CD4-positive, alpha-beta T cell treated with Interleukin-15 for 1 hour (primary cell): Measurements from ENCODE around the gene GALNT7.
"Not testable (repeated sequence)": the region's sequence is repeated elsewhere in the genome, so short reads cannot be mapped to it uniquely, and the experiment has no call there.

Experiments
- DNase-seq: peaks from one replicate; pipeline ENCODE4 v3.0.0-alpha.2; 2020

The GALNT7 gene

GRCh38 chr4:173168396-173169177 is at the start of gene GALNT7:
Gene GALNT7, plus strand, starts transcription at chr4:173168811. Its CDS starts 25 bp downstream, at chr4:173168836.
- peak; percentile 55 for DNase-seq

DNA sequence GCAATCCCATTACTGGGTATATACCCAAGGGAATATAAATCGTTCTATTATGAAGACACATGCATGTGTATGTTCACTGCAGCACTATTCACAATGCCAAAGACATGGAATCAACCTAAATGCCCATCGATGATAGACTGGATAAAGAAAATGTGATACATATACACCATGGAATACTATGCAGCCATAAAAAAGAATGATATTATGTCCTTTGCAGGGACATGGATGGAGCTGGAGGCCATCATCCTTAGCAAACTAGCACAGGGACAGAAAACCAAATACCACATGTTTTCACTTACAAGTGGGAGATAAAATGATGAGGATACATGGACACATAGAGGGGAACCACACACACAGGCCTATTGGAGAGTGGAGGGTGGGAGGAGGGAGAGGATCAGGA is 49.8 kb upstream of the GALNT7 start:
- not testable (repeated sequence) for DNase-seq

- no peak for DNase-seq
Measured at GRCh38 chr4:173119818-173120217, 48.8 kb upstream of the GALNT7 start.

- DNase-seq, result no peak
Measured at GRCh38 chr4:173121076-173121561, 47.5 kb upstream of the GALNT7 start.

DNA sequence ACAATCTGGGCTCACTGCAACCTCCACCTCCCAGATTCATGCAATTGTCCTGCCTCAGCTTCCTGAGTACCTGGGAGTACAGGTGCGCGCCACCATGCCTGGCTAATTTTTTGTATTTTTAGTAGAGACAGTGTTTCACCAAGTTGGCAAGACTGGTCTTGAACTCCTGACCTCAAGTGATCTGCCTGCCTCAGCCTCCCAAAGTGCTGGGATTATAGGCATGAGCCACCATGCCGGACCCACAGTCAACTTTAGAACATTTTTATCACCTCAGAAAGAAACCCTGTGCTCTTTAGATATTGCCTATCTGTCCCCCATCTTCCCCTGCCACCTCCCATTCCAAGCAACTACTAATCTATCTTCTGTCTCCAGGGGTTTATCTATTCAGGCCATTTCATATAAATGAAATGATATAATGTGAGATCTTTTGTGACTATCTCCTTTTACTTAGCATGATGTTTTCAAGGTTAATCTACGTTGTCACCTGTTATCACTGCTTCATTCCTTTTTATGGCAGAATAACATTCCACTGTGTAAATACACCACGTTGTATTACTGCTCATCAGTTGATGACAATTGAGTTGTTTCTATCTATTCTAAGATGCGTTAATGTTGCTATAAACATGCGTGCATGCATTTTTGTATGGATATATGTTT is 44.3 kb upstream of the GALNT7 start:
- no peak for DNase-seq

DNA sequence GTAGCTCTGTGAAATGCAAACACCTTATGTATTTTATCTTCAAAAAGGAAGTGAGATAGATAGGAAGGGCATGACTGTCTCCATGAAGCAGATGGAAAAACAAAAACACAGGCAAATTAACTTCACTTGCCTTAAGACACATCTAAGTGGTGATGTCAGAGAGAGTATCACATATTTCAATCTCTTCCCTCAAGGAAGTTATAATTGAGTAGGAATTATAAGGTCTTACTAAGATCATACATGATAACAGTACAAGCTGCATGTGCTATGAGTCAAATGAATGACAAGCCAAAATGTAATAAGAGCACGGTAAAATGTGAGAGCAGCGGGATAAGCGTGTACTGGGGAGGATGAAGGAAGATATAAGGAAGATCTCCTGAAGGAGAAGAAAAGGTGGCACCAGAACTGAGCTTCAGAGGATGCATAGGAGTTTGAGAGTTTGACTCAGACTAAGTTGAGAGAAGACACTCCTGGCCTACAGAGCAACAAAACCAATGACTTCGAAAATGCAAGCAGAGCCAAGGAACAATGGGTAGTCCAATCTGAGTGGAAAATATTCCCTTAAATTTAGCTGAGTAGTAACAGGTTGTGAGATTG is 43.3 kb upstream of the GALNT7 start:
- DNase-seq, result no peak

DNA sequence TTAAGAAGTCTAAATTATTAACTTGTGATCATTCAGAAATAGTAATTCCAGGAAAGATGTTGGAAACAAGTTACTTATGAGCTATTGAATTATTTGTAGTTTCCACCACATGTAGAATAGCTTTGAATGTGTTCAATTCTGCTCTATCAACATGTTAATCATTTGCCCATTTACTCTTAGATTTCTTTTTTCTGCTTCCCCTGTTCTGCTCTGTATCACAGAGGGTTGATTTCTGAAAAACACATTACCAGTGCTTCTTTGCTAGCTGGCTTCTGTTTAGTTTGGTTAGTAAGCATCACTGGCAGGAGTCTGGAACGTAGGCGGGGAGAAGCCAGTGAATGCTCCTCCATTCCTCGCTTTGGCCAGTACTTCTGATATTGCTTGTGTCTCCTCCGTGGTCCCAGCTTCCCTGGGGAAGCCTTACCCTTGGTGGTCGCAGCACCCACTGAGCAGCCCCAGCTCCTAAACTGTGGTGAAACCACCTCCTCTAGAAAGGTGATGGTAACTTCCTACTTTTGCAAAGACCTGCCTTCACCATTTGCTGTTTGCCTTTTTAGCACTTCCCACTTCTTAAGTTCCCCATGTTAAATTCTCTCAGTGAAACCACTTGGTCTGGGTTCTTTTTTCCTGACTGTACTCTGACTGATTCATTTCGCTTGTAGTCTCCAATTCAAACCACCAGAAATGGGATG is 40.3 kb upstream of the GALNT7 start:
- no peak for DNase-seq

DNA sequence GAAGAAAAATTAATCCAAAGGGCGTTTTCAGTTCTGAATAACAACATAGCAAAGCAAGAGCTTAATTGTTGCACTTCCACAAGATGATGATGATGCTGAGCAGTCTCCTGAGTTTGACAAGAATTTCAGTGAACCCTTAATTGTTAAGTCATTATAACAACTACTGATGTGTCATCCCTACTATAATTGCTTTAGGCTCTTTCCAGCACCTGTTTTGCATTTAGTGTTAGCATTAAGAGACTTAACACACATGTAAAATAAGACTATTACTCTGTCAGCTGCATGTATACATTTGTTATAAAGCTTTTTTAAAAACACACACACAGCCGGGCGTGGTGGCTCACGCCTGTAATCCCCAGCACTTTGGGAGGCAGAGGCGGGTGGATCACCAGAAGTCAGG is 37.9 kb upstream of the GALNT7 start:
- DNase-seq, result no peak

- no peak for DNase-seq
Measured at GRCh38 chr4:173134426-173134825, 34.2 kb upstream of the GALNT7 start.

- no peak for DNase-seq
Measured at GRCh38 chr4:173135241-173135847, 33.3 kb upstream of the GALNT7 start.

- DNase-seq, result no peak
Measured at GRCh38 chr4:173138624-173139023, 30.0 kb upstream of the GALNT7 start.

DNA sequence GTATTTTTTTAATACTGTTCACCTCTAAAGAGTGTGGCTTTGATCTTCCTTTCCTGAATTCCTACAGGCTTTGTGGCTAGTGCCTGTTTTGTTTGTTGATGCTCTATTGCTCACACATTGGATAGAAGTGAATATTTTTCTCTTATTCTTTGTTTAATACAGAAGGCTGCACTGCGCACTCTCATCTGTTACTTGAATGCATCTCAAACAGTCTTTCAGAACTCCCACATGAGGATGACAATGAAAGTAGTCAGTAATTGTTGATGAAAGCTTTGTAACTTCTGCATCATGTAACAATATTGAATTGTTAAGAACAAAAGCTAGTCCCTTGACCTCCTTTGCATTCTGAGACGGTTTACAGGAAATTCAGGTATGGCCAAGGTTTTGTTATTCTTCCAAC is 29.1 kb upstream of the GALNT7 start:
- DNase-seq, result no peak

GRCh38 chr4:173145131-173145530 is 23.5 kb upstream of the GALNT7 start:
- DNase-seq, result no peak

- DNase-seq, result no peak
Measured at GRCh38 chr4:173146456-173146855, 22.2 kb upstream of the GALNT7 start.

- DNase-seq, result no peak
Measured at GRCh38 chr4:173151496-173151895, 17.1 kb upstream of the GALNT7 start.

- no peak for DNase-seq
Measured at GRCh38 chr4:173152104-173152503, 16.5 kb upstream of the GALNT7 start.

DNA sequence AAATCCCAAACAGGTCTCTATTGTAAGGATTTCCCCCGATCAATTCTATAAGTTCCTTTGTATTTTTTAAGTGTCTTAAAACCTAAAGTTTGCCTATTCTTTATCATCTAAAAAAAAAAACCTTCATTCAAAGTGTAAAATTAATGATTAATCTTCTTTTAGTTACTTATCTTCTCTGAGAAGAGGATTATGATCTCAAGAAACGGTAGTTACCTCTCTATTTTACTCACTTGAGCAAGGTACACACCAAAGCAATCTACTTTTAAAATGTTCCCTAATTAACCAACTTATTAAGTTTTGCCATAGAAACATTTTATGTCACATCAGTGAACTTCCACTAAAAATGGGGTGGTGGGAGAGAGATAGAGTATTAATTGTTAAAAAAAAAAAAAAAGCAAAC is 15.2 kb upstream of the GALNT7 start:
- no peak for DNase-seq

DNA sequence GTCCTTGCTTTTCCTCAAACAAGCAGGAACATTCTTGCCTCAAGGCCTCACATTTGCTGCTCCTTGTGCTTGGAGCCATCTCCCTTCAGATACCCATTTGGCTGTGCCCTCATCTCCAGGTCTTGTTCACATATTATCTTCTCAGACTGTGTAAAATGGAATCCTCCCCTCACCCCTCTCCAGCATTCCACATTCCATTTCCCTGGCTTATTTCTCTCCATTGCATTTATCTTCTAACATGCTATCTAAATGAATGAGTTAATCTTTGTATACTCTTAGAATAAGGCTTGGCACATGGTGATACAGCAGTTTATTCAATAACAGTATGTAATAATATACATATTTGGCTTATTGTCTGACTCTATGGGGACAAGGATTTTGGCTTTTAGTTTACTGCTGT is 8.8 kb upstream of the GALNT7 start:
- DNase-seq, result no peak

- no peak for DNase-seq
Measured at GRCh38 chr4:173160871-173161270, 7.7 kb upstream of the GALNT7 start.

DNA sequence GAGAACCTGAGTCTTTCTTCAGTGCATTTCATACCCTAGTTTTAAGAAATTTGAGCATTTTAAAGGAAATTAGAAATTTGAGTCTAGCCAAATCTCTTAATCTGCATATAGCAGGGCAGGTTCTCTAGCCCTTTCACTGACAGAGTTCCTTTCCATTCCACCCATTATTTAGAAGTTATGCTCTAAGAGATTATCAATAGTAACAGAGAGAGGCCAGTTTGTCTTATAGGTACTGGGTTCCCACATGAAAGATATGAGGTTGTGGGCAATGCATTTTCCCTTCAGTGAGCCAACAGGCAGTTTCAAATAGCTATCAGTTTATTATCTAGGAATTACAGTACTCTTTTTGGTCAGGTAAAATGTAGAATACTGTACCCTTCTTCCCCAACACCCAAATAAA is 7.3 kb upstream of the GALNT7 start:
- DNase-seq, result no peak

DNA sequence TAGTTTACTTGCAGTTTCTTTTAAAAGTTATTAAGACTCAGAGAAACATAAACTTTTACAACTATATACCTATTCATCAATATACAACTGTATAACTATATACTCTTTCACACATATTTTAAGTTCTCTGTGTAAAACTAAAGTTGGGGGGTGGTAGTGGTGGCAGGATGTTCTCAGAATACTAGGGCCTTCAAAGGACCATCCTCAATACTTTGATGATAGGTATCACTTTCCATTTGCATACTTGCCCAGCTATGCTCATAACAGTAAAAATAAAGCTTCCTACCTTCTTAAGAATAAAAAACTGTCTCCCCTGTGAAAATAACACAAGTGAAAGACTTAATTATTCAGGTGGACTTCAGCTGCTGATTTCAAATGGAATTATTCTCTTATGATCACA is 2.9 kb upstream of the GALNT7 start:
- no peak for DNase-seq

- DNase-seq, result no peak
Measured at GRCh38 chr4:173166491-173166890, 2.1 kb upstream of the GALNT7 start.
